Sigmoid colon (tissue), 4 donors: ENCODE data around the gene DDR1.

Source experiments
- POLR2A ChIP-seq, 2 donors: fragments of 450-650 bp; IDR thresholded peaks; one replicate each; pipeline ENCODE4 v1.6.1; 2016; ENCODE audit warnings: antibody characterized with exemption in 2 of 2, mild to moderate bottlenecking in 2 of 2, moderate library complexity in 2 of 2
- POLR2AphosphoS5 ChIP-seq, 4 donors: sonication (generic); formaldehyde crosslinking; IDR thresholded peaks; one replicate each; pipeline ENCODE4 v1.6.1; 2017; ENCODE audit warnings: antibody characterized with exemption in 4 of 4

DNA sequence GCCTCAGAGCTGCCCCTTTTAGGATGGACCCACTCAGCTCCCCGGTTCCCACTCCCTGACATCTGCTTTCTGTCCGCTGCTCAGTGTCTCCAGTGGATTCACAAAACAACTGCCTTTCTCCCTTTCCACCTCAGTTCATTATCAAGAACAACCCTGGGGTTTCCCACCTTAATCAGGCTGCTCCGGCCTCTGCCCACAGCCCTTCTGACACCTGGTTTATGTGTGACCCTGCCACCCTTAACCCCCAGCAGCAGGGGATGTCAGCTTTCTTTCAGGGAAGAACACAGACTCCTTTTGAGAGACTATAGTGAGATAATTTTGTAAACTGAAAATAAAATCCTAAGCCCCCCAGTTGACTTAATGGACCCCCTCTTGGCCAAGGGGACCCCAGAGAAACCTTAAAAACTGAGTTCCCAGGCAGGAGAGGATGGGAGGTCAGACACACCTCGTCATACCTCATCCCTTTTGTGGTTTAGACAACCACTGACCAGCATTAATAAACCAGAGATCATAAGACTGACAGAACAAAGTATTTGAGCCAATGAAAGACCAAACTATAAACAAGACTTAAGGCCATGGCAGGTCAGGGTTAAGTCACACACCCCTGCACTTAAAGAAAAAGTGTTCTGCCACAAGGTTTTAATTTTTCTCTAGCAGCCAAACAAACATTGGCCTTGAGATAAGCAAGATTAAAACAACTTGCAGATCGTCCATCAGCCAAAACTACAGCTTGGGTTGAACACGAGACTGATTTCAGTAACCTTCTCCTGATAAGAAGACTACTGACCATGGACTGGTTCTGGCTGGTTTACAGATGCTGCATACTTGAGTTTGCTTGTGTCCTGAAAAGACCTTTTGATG, 42.4 kb upstream of the DDR1 start:
- TF ChIP-seq POLR2AphosphoS5 (IDR thresholded peaks at IDR 0.05), result no peak
- no peak for TF ChIP-seq POLR2A (IDR thresholded peaks at IDR 0.05)
